Right lobe of liver (tissue), 4 donors: ENCODE measurements around the gene RBM47.

ENCODE experiments used
- POLR2A ChIP-seq: fragments of 450-650 bp; IDR thresholded peaks from one replicate; pipeline ENCODE4 v1.6.1; 2017; ENCODE audit warnings: antibody characterized with exemption, mild to moderate bottlenecking
- TF ChIP-seq, protein P1 (sequence below), 4 donors: fragments of 200-600 bp in 3 of 4; fragments of 450-650 bp in 1 of 4; IDR thresholded peaks; one replicate each; pipeline versions ENCODE4 v1.5.1 to v1.8.0; 2016 to 2022; ENCODE audit warnings: antibody characterized with exemption in 4 of 4, mild to moderate bottlenecking in 2 of 4
- donor health status: DM: no; HTN: no; CAD: no.
- donor health status: DM: no; HTN: no; CAD: no.
- donor health status: DM: no; HTN: yes; CAD: no.

DNA sequence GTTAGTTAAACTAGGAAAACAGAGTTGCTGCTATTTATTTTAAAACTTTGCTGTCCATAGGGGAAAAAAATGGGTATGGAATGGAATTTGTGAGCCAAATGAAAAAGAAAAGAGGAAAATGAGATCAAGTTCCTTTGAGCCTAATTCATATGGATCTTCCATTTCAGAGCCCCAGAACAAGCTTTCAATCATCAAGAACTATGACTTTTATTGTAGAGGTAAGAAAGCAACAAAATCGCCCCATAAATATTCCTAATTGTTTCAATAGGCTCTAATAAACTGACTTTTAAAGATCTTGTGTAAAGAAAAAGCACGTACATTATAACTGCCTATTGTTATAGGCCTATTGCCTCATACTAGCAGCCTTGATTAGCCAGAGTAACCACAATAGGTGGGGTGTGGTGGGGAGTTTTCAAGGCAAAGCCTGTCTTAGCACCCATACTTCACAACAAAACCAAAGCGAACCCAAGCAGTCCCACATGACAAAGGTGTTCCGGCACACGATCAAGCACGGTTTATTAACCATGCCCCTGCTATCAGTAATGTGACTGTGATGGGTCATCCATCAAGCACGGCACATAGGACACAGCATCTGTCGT lies 44.4 kb downstream of the RBM47 start:
- TF ChIP-seq, protein P1, sequence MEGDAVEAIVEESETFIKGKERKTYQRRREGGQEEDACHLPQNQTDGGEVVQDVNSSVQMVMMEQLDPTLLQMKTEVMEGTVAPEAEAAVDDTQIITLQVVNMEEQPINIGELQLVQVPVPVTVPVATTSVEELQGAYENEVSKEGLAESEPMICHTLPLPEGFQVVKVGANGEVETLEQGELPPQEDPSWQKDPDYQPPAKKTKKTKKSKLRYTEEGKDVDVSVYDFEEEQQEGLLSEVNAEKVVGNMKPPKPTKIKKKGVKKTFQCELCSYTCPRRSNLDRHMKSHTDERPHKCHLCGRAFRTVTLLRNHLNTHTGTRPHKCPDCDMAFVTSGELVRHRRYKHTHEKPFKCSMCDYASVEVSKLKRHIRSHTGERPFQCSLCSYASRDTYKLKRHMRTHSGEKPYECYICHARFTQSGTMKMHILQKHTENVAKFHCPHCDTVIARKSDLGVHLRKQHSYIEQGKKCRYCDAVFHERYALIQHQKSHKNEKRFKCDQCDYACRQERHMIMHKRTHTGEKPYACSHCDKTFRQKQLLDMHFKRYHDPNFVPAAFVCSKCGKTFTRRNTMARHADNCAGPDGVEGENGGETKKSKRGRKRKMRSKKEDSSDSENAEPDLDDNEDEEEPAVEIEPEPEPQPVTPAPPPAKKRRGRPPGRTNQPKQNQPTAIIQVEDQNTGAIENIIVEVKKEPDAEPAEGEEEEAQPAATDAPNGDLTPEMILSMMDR (IDR thresholded peaks at IDR 0.05) = no peak
- no peak for TF ChIP-seq POLR2A
